Smooth muscle cell (in vitro differentiated cells): Measurements from ENCODE around the gene CDKAL1. TPM values are rescaled to one million over a fixed set of nuclear protein-coding genes. Genes with fewer than 3 reads are reported as not detected.

Experiments
- DNase-seq: peaks from one replicate; lab custom pipeline; 2025; ENCODE audit not compliant: unreplicated experiment; lab: John Stamatoyannopoulos, UW
- H2AFZ ChIP-seq: fragments of 200-600 bp; sonication (generic); 2 replicates; pipeline ENCODE4 v1.6.0; 2016; ENCODE audit warnings: antibody characterized with exemption, low read depth, mild to moderate bottlenecking
- H3F3A ChIP-seq: fragments of 200-600 bp; sonication (generic); 2 replicates; pipeline ENCODE4 v1.6.0; 2017; ENCODE audit warnings: antibody characterized with exemption, low read depth
- H3K27ac ChIP-seq: fragments of 200-600 bp; sonication (generic); 2 replicates; pipeline ENCODE4 v1.5.1; 2016; ENCODE audit warnings: low read depth, mild to moderate bottlenecking
- H3K27me3 ChIP-seq: fragments of 200-600 bp; sonication (generic); 2 replicates; pipeline ENCODE4 v1.6.1; 2016; ENCODE audit warnings: low read depth, mild to moderate bottlenecking
- H3K36me3 ChIP-seq: fragments of 200-600 bp; sonication (generic); 2 replicates; pipeline ENCODE4 v1.5.1; 2016; ENCODE audit warnings: low read depth
- H3K4me1 ChIP-seq: fragments of 200-600 bp; sonication (generic); 2 replicates; pipeline ENCODE4 v1.5.1; 2016; ENCODE audit warnings: low read depth
- H3K4me2 ChIP-seq: fragments of 200-600 bp; sonication (generic); 2 replicates; pipeline ENCODE4 v1.6.0; 2016; ENCODE audit warnings: mild to moderate bottlenecking
- H3K4me3 ChIP-seq: fragments of 200-600 bp; sonication (generic); 2 replicates; pipeline ENCODE4 v1.5.1; 2016; ENCODE audit warnings: mild to moderate bottlenecking
- H3K79me2 ChIP-seq: fragments of 200-600 bp; sonication (generic); 2 replicates; pipeline ENCODE4 v1.6.0; 2016; ENCODE audit warnings: low read depth, mild to moderate bottlenecking
- H3K9ac ChIP-seq: fragments of 200-600 bp; sonication (generic); 2 replicates; pipeline ENCODE4 v1.6.0; 2016; ENCODE audit warnings: low read depth
- H3K9me3 ChIP-seq: fragments of 200-600 bp; sonication (generic); replicated peaks from 2 replicates; pipeline ENCODE4 v1.5.1; 2016; ENCODE audit warnings: low read depth
- H4K20me1 ChIP-seq: fragments of 200-600 bp; sonication (generic); 2 replicates; pipeline ENCODE4 v1.6.0; 2016; ENCODE audit warnings: low read depth
- WGBS: methylation state at CpG from one replicate; pipeline ENCODE4 v1.1.7; 2016; ENCODE audit warnings: low lambda C conversion rate; 5-methylcytosine and 5-hydroxymethylcytosine counted together
- polyA plus RNA-seq: library from polyadenylated mRNA; unstranded; fragments of >200 nt; fragmentation: Nextera tagmentation; extraction: Ambion mirVana; gene quantifications from 2 replicates; pipeline ENCODE4 v1.2.1, GENCODE V29; 2016
- total RNA-seq: library from RNA; depleted of rRNA; stranded (reverse); fragments of >200 nt; gene quantifications from 2 replicates; pipeline ENCODE4 v1.2.3, GENCODE V29; 2014
- TF ChIP-seq, protein P1 (sequence below): fragments of 200-600 bp; sonication (generic); IDR thresholded peaks from 2 replicates; pipeline ENCODE4 v1.5.1; 2017; ENCODE audit warnings: borderline replicate concordance, mild to moderate bottlenecking, antibody characterized with exemption; ENCODE audit not compliant: insufficient read depth, poor library complexity, severe bottlenecking

The CDKAL1 gene
- total and polyA plus RNA-seq, 2 experiments from 2014 or later = 16.5 to 16.6 TPM

- Histone ChIP-seq H3K9me3 (no peaks in the 10 kb centered on the region), H3F3A (no peaks in the 10 kb centered on the region), H3K27me3 (no peaks in the 10 kb centered on the region), H2AFZ (no peak overlapping the region), H3K4me3 (no peak overlapping the region), H3K4me2 (no peak overlapping the region), H3K79me2 (no peaks in the 10 kb centered on the region), H3K36me3 (no peaks in the 10 kb centered on the region), H3K4me1 (peaks cover 30% of the 10 kb centered on the region), H4K20me1 (no peaks in the 10 kb centered on the region), H3K27ac (no peak overlapping the region), H3K9ac (no peak overlapping the region)
- 61% methylated on average over 7 of the region's 7 CpGs for WGBS
- TF ChIP-seq, protein P1, sequence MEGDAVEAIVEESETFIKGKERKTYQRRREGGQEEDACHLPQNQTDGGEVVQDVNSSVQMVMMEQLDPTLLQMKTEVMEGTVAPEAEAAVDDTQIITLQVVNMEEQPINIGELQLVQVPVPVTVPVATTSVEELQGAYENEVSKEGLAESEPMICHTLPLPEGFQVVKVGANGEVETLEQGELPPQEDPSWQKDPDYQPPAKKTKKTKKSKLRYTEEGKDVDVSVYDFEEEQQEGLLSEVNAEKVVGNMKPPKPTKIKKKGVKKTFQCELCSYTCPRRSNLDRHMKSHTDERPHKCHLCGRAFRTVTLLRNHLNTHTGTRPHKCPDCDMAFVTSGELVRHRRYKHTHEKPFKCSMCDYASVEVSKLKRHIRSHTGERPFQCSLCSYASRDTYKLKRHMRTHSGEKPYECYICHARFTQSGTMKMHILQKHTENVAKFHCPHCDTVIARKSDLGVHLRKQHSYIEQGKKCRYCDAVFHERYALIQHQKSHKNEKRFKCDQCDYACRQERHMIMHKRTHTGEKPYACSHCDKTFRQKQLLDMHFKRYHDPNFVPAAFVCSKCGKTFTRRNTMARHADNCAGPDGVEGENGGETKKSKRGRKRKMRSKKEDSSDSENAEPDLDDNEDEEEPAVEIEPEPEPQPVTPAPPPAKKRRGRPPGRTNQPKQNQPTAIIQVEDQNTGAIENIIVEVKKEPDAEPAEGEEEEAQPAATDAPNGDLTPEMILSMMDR = no peak
- no peak for DNase-seq
Observed at GRCh38 chr6:21200134-21200870, 666.0 kb downstream of the CDKAL1 start.

DNA sequence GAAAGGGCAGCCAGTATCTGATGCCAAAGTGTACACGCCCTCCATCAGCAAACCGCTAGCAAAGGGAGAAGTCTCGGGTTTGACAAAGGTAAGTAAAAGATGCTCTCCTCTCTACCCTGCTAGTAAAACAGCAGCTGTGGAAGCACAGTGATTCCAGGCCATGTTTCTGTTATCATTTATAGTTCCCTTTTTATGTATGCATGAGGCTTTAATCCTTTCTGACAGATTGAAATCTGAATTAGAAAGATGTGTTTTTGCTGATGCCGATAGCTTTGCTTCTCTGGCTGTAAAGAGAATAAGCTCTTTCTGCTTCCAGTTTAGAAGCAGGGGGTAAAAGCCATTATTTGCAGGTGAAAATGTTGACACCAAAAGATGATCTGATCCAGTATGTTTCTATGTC lies 666.9 kb downstream of the CDKAL1 start:
- no peaks in the 10 kb centered on the region for H3K36me3 ChIP-seq
- H3F3A ChIP-seq = no peaks in the 10 kb centered on the region
- H3K79me2 ChIP-seq = no peaks in the 10 kb centered on the region
- DNase-seq = no peak
- TF ChIP-seq, protein P1 = no peak
- H3K9ac ChIP-seq = no peak overlapping the region
- no peak overlapping the region for H2AFZ ChIP-seq
- no peaks in the 10 kb centered on the region for H3K27me3 ChIP-seq
- H3K4me2 ChIP-seq = no peak overlapping the region
- no peak overlapping the region for H3K27ac ChIP-seq
- WGBS = 82% methylated on average over 4 of the region's 4 CpGs
- H4K20me1 ChIP-seq = no peaks in the 10 kb centered on the region
- peaks cover 30% of the 10 kb centered on the region for H3K4me1 ChIP-seq
- no peaks in the 10 kb centered on the region for H3K9me3 ChIP-seq
- no peak overlapping the region for H3K4me3 ChIP-seq

- 95% methylated on average over 10 of the region's 10 CpGs for WGBS
- TF ChIP-seq, protein P1 = no peak
- no peak for DNase-seq
- Histone ChIP-seq H3K4me3 (no peak overlapping the region), H3K79me2 (no peaks in the 10 kb centered on the region), H3F3A (no peaks in the 10 kb centered on the region), H3K36me3 (no peaks in the 10 kb centered on the region), H3K4me2 (no peak overlapping the region), H3K9ac (no peak overlapping the region), H2AFZ (no peak overlapping the region), H3K27ac (no peak overlapping the region), H3K4me1 (peaks cover 30% of the 10 kb centered on the region), H3K27me3 (no peaks in the 10 kb centered on the region), H3K9me3 (no peaks in the 10 kb centered on the region), H4K20me1 (no peaks in the 10 kb centered on the region)
Observed at GRCh38 chr6:21201637-21202350, 667.5 kb downstream of the CDKAL1 start.
